Measurements from ENCODE around the gene ATG2A. TPM values are rescaled to one million over a fixed set of nuclear protein-coding genes. Genes with fewer than 3 reads are reported as not detected.

ATG2A gene
- total RNA-seq, 1 experiment from 2014 or later: 24.7 TPM

GRCh38 chr11:64872790-64873488 lies 44.1 kb downstream of the ATG2A start:
- CTCF ChIA-PET: interaction anchor here (1.0 kb wide), 1 partner anchor 25 kb away, joined by 3 read pairs; no protein-coding TSS in a partner anchor
- H3K79me2 ChIP-seq (ENCODE audit: insufficient read depth, low read length): peaks cover 94% of the 10 kb centered on the region
- no peaks in the 10 kb centered on the region for H3K9me3 ChIP-seq (ENCODE audit: control insufficient read depth in 1 of 2, insufficient read depth in 1 of 2, low read depth in 1 of 2, low read length in 2 of 2)
- H3K36me3 ChIP-seq (ENCODE audit: control insufficient read depth in 1 of 2, insufficient read depth in 2 of 2, low read length in 2 of 2): peaks cover 25 to 54% of the 10 kb centered on the region in 2 experiments
- no peak overlapping the region for H3K4me2 ChIP-seq (ENCODE audit: low read length)
- H3K9me2 ChIP-seq (ENCODE audit: insufficient read depth): no peaks in the 10 kb centered on the region
- no peak overlapping the region for H2AFZ ChIP-seq (ENCODE audit: low read depth, low read length, poor library complexity, severe bottlenecking)
- BruUV-seq (replicated peaks): no TSS peak
- TF ChIP-seq POLR2A (IDR thresholded peaks at IDR 0.05; ENCODE audit: borderline replicate concordance, extremely low read depth, insufficient read depth, insufficient read length) (no peak), REST (IDR thresholded peaks at IDR 0.05; ENCODE audit: low read depth) (no peak), SRF (IDR thresholded peaks at IDR 0.05; ENCODE audit: low read depth) (no peak), ELF1 (IDR thresholded peaks at IDR 0.05; ENCODE audit: borderline replicate concordance, low read depth) (no peak), EGR1 (IDR thresholded peaks at IDR 0.05; ENCODE audit: low read depth) (no peak), YY1 (IDR thresholded peaks at IDR 0.05; ENCODE audit: extremely low read depth, insufficient replicate concordance, low read depth, low read length) (no peak), POLR2AphosphoS5 (IDR thresholded peaks at IDR 0.05; ENCODE audit: low read depth, low read length) (no peak), CTCF (IDR thresholded peaks at IDR 0.05 in 2 of 3, conservative IDR thresholded peaks at IDR 0.05 in 1 of 3; ENCODE audit: borderline replicate concordance in 1 of 3, insufficient read depth in 1 of 3, low read depth in 2 of 3, low read length in 2 of 3) (no peak), TCF7L2 (IDR thresholded peaks at IDR 0.05; ENCODE audit: borderline replicate concordance, extremely low read depth, insufficient read depth, insufficient read length) (no peak), ZNF274 (IDR thresholded peaks at IDR 0.05; ENCODE audit: low read depth, low read length) (no peak)
- intact Hi-C loops (cut with micrococcal nuclease): no loop called here
- no peaks in the 10 kb centered on the region for H4K20me1 ChIP-seq (ENCODE audit: insufficient read depth)
- RAD21 ChIA-PET (ENCODE audit: low non-redundant PET in 1 of 2, low total read pairs in 2 of 2, uncharacterized antibody in 2 of 2, unreplicated experiment in 2 of 2): no interaction called here
- ATAC-seq (no peak), DNase-seq (ENCODE audit: low read depth, low spot score) (no peak)
- H3K27ac ChIP-seq (ENCODE audit: low read depth, low read length): no peak overlapping the region
- POLR2A ChIA-PET: interaction anchor here (1.3 kb wide), 1 partner anchor 9 kb away, joined by 3 read pairs; no protein-coding TSS in a partner anchor
- H3K4me1 ChIP-seq (ENCODE audit: control insufficient read depth in 1 of 2, insufficient read depth in 2 of 2, low read length in 2 of 2): peaks cover 20 to 66% of the 10 kb centered on the region in 2 experiments
- no peaks in the 10 kb centered on the region for H3K27me3 ChIP-seq (ENCODE audit: insufficient read depth, low read length)
- no peak overlapping the region for H3K9ac ChIP-seq (ENCODE audit: low read length)
- no peak overlapping the region for H3K4me3 ChIP-seq (replicated peaks in 1 of 2; ENCODE audit: low read depth in 1 of 2, low read length in 2 of 2)

All from HCT116 (cell line).